PC-9 (cell line): ENCODE measurements around the gene KCNN3.

Source experiments
- EZH2 ChIP-seq: fragments of 200-600 bp; sonication (generic); IDR thresholded peaks from 2 replicates; pipeline ENCODE4 v1.8.0; 2017; ENCODE audit warnings: antibody characterized with exemption, low read depth
- TF ChIP-seq, protein P1 (sequence below): fragments of 200-600 bp; sonication (generic); conservative IDR thresholded peaks from 2 replicates; pipeline ENCODE4 v1.6.1; 2017; ENCODE audit warnings: mixed run types, antibody characterized with exemption, mild to moderate bottlenecking, moderate library complexity

DNA sequence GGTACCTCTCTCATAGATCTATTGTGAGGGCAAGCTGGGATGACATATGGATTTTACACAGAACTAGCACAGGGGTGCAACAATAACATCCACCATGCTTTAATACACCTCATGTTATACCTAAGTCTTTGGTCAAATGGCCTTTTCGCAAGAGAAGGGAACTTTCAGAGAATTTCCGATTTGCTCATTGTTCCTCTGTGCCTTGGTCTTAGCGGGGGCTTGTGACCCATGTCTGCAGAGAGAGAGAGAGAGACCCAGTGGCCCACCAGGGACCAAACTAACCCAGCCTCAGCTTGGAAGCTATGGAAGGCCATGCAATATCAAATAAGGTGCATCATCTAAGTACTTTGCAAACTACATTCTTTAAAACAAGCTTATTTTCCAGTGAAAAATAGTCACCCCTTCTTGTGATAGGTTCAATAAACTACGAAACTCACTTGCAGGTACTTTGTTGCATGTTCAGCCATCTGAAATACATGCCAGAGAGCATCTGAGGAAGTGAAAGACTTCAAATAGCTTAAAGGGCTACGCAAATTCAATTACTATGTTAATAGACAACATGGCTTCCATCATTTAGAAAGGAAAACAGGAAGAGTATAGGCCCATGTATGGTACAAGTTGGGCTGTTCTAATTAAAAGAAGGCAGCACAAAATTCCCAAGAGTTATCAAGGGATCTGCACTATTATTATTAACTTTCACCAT, 100.7 kb downstream of the KCNN3 start:
- TF ChIP-seq, protein P1, sequence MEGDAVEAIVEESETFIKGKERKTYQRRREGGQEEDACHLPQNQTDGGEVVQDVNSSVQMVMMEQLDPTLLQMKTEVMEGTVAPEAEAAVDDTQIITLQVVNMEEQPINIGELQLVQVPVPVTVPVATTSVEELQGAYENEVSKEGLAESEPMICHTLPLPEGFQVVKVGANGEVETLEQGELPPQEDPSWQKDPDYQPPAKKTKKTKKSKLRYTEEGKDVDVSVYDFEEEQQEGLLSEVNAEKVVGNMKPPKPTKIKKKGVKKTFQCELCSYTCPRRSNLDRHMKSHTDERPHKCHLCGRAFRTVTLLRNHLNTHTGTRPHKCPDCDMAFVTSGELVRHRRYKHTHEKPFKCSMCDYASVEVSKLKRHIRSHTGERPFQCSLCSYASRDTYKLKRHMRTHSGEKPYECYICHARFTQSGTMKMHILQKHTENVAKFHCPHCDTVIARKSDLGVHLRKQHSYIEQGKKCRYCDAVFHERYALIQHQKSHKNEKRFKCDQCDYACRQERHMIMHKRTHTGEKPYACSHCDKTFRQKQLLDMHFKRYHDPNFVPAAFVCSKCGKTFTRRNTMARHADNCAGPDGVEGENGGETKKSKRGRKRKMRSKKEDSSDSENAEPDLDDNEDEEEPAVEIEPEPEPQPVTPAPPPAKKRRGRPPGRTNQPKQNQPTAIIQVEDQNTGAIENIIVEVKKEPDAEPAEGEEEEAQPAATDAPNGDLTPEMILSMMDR, result no peak
- TF ChIP-seq EZH2, result no peak
